Neural cell (in vitro differentiated cells): Measurements from ENCODE around the gene PTN. TPM values are rescaled to one million over a fixed set of nuclear protein-coding genes. Genes with fewer than 3 reads are reported as not detected.

Experiments
- H2AFZ ChIP-seq: fragments of 200-600, 300-800 bp; sonication (generic), shearing (Covaris generic); 2 replicates; pipeline ENCODE4 v1.6.0; 2014; ENCODE audit warnings: low read depth, mild to moderate bottlenecking, antibody characterized with exemption, low read length, moderate library complexity
- H3F3A ChIP-seq: fragments of 200-600 bp; shearing (Covaris generic); 2 replicates; pipeline ENCODE4 v1.6.1; 2016; ENCODE audit warnings: mild to moderate bottlenecking, moderate library complexity, mixed read lengths, antibody characterized with exemption, low read length; ENCODE audit not compliant: insufficient read depth, poor library complexity, severe bottlenecking
- H3K27ac ChIP-seq: fragments of 200-600, 300-800 bp; sonication (generic), shearing (Covaris generic); 2 replicates; pipeline ENCODE4 v1.5.1; 2014; ENCODE audit warnings: mild to moderate bottlenecking, low read length, moderate library complexity
- H3K27me3 ChIP-seq: fragments of 300-800, 200-600 bp; sonication (generic), shearing (Covaris generic); 2 replicates; pipeline ENCODE4 v1.6.0; 2014; ENCODE audit warnings: mild to moderate bottlenecking, low read depth, low read length, moderate library complexity; ENCODE audit not compliant: insufficient read depth
- H3K36me3 ChIP-seq: fragments of 300-800, 200-600 bp; sonication (generic), shearing (Covaris generic); 2 replicates; pipeline ENCODE4 v1.5.1; 2014; ENCODE audit warnings: mild to moderate bottlenecking, antibody characterized with exemption, low read length, moderate library complexity; ENCODE audit not compliant: insufficient read depth
- H3K4me2 ChIP-seq: fragments of 300-800, 200-600 bp; sonication (generic), shearing (Covaris generic); 2 replicates; pipeline ENCODE4 v1.6.0; 2014; ENCODE audit warnings: mild to moderate bottlenecking, low read length
- H3K4me3 ChIP-seq: fragments of 300-800, 200-600 bp; sonication (generic), shearing (Covaris generic); 2 replicates; pipeline ENCODE4 v1.5.1; 2014; ENCODE audit warnings: mild to moderate bottlenecking, low read length, moderate library complexity
- H3K79me2 ChIP-seq: fragments of 200-600 bp; shearing (Covaris generic); replicated peaks from 2 replicates; pipeline ENCODE4 v1.6.0; 2014; ENCODE audit warnings: mild to moderate bottlenecking, low read length, moderate library complexity; ENCODE audit not compliant: insufficient read depth
- H3K9ac ChIP-seq: fragments of 300-800, 200-600 bp; sonication (generic), shearing (Covaris generic); 2 replicates; pipeline ENCODE4 v1.6.1; 2016; ENCODE audit warnings: mild to moderate bottlenecking, low read length, mixed read lengths
- H3K9me2 ChIP-seq: fragments of 200-600 bp; shearing (Covaris generic); 2 replicates; pipeline ENCODE4 v1.6.1; 2016; ENCODE audit warnings: mild to moderate bottlenecking, low read length, mixed read lengths; ENCODE audit not compliant: insufficient read depth
- H3K9me3 ChIP-seq: fragments of 200-600, 300-800 bp; sonication (generic), shearing (Covaris generic); 2 replicates; pipeline ENCODE4 v1.6.1; 2016; ENCODE audit warnings: mild to moderate bottlenecking, mixed run types, low read length, moderate library complexity, mixed read lengths
- H4K20me1 ChIP-seq: fragments of 200-600 bp; shearing (Covaris generic); 2 replicates; pipeline ENCODE4 v1.6.1; 2016; ENCODE audit warnings: mild to moderate bottlenecking, mixed run types; ENCODE audit not compliant: insufficient read depth
- CTCF ChIP-seq: fragments of 450-650 bp; IDR thresholded peaks from 2 replicates; pipeline ENCODE4 v1.5.1; 2014; ENCODE audit warnings: antibody characterized with exemption, mild to moderate bottlenecking, moderate library complexity; ENCODE audit not compliant: poor library complexity, severe bottlenecking
- EP300 ChIP-seq: fragments of 450-650 bp; conservative IDR thresholded peaks from 2 replicates; pipeline ENCODE4 v1.6.1; 2014; ENCODE audit warnings: antibody characterized with exemption, mild to moderate bottlenecking, moderate library complexity; ENCODE audit not compliant: poor library complexity, severe bottlenecking
- EZH2 ChIP-seq: fragments of 200-600, 300-800 bp; shearing (Covaris generic), sonication (generic); IDR thresholded peaks from 2 replicates; pipeline ENCODE4 v1.6.1; 2014; ENCODE audit warnings: antibody characterized with exemption, low read length, borderline replicate concordance, mild to moderate bottlenecking; ENCODE audit not compliant: insufficient read depth, poor library complexity, severe bottlenecking
- MXI1 ChIP-seq: fragments of 450-650 bp; conservative IDR thresholded peaks from 2 replicates; pipeline ENCODE4 v1.6.1; 2014; ENCODE audit warnings: antibody characterized with exemption, mild to moderate bottlenecking; ENCODE audit not compliant: poor library complexity, severe bottlenecking
- POLR2AphosphoS5 ChIP-seq: IDR thresholded peaks from 2 replicates; pipeline ENCODE4 v1.6.1; 2012
- RAD21 ChIP-seq: fragments of 450-650 bp; conservative IDR thresholded peaks from 2 replicates; pipeline ENCODE4 v1.6.1; 2014; ENCODE audit warnings: antibody characterized with exemption, mild to moderate bottlenecking, moderate library complexity
- REST ChIP-seq: IDR thresholded peaks from 2 replicates; pipeline ENCODE4 v1.6.1; 2012; ENCODE audit warnings: borderline replicate concordance
- SMC3 ChIP-seq: fragments of 450-650 bp; conservative IDR thresholded peaks from 2 replicates; pipeline ENCODE4 v1.6.1; 2014; ENCODE audit warnings: antibody characterized with exemption, mild to moderate bottlenecking, moderate library complexity; ENCODE audit not compliant: poor library complexity
- TAF1 ChIP-seq: IDR thresholded peaks from 2 replicates; pipeline ENCODE4 v1.6.1; 2012; ENCODE audit warnings: low read depth
- polyA plus RNA-seq: library from polyadenylated mRNA; depleted of rRNA; stranded (reverse); fragments of >200 nt; gene quantifications from 2 replicates; pipeline ENCODE4 v1.2.3, GENCODE V29; 2014

The PTN gene
- polyA plus RNA-seq, 1 donor from 2014 or later: 14.1 TPM

- Histone ChIP-seq H2AFZ (no peak overlapping the region), H3K4me2 (no peak overlapping the region), H3K27ac (no peak overlapping the region), H3K4me3 (no peak overlapping the region), H3K9me2 (no peaks in the 10 kb centered on the region), H3K9me3 (no peaks in the 10 kb centered on the region), H3K79me2 (no peaks in the 10 kb centered on the region), H4K20me1 (no peaks in the 10 kb centered on the region), H3K27me3 (no peaks in the 10 kb centered on the region), H3F3A (no peaks in the 10 kb centered on the region), H3K36me3 (no peaks in the 10 kb centered on the region), H3K9ac (no peak overlapping the region)
- TF ChIP-seq TAF1 (no peak), CTCF (no peak), EZH2 (no peak), POLR2AphosphoS5 (no peak)
These were observed 45.7 kb downstream of the PTN start for GRCh38 chr7:137297551-137298463.

GRCh38 chr7:137296576-137296975, 47.0 kb downstream of the PTN start:
- H3K9ac ChIP-seq: no peak overlapping the region
- no peak overlapping the region for H3K4me2 ChIP-seq
- no peak for TF ChIP-seq EZH2
- H2AFZ ChIP-seq: no peak overlapping the region
- H3K27ac ChIP-seq: no peak overlapping the region
- no peaks in the 10 kb centered on the region for H3K36me3 ChIP-seq
- H3K9me2 ChIP-seq: no peaks in the 10 kb centered on the region
- H3K79me2 ChIP-seq: no peaks in the 10 kb centered on the region
- no peak overlapping the region for H3K4me3 ChIP-seq
- H3K9me3 ChIP-seq: no peaks in the 10 kb centered on the region
- H4K20me1 ChIP-seq: no peaks in the 10 kb centered on the region
- no peaks in the 10 kb centered on the region for H3K27me3 ChIP-seq
- no peaks in the 10 kb centered on the region for H3F3A ChIP-seq

- H3K4me2 ChIP-seq: no peak overlapping the region
- H3K9me3 ChIP-seq: no peaks in the 10 kb centered on the region
- H3K27ac ChIP-seq: no peak overlapping the region
- TF ChIP-seq RAD21 (no peak), REST (no peak), SMC3 (no peak), EP300 (no peak), CTCF (no peak), EZH2 (no peak), POLR2AphosphoS5 (no peak), TAF1 (no peak), MXI1 (no peak)
- no peak overlapping the region for H3K4me3 ChIP-seq
- H3K79me2 ChIP-seq: no peaks in the 10 kb centered on the region
- no peak overlapping the region for H3K9ac ChIP-seq
- H2AFZ ChIP-seq: no peak overlapping the region
- H3K27me3 ChIP-seq: no peaks in the 10 kb centered on the region
- no peaks in the 10 kb centered on the region for H3K9me2 ChIP-seq
- H4K20me1 ChIP-seq: no peaks in the 10 kb centered on the region
- H3F3A ChIP-seq: no peaks in the 10 kb centered on the region
- H3K36me3 ChIP-seq: no peaks in the 10 kb centered on the region
These were observed 47.7 kb downstream of the PTN start for GRCh38 chr7:137295739-137296324.
